ENCODE data around the gene SH3RF2.
"Not testable (repeated sequence)": the region's sequence is repeated elsewhere in the genome, so short reads cannot be mapped to it uniquely, and the experiment has no call there.

The SH3RF2 gene

GRCh38 chr5:146103594-146103993 lies 167.2 kb downstream of the SH3RF2 start:
- H3K9me3 ChIP-seq, result no peaks in the 10 kb centered on the region

GRCh38 chr5:146105477-146105876 lies 169.1 kb downstream of the SH3RF2 start, which contains the start of gene PLAC8L1:
TSS of gene PLAC8L1 (minus strand) at chr5:146105577. CDS start at chr5:146104311, 1,266 bp downstream.
- no peaks in the 10 kb centered on the region for H3K4me1 ChIP-seq (ENCODE audit: control insufficient read depth in 1 of 2, insufficient read depth in 1 of 2, low read depth in 1 of 2, low read length in 1 of 2)
- H3K27me3 ChIP-seq, result no peaks in the 10 kb centered on the region
- H3K36me3 ChIP-seq, result no peaks in the 10 kb centered on the region
- TF ChIP-seq, protein P1, sequence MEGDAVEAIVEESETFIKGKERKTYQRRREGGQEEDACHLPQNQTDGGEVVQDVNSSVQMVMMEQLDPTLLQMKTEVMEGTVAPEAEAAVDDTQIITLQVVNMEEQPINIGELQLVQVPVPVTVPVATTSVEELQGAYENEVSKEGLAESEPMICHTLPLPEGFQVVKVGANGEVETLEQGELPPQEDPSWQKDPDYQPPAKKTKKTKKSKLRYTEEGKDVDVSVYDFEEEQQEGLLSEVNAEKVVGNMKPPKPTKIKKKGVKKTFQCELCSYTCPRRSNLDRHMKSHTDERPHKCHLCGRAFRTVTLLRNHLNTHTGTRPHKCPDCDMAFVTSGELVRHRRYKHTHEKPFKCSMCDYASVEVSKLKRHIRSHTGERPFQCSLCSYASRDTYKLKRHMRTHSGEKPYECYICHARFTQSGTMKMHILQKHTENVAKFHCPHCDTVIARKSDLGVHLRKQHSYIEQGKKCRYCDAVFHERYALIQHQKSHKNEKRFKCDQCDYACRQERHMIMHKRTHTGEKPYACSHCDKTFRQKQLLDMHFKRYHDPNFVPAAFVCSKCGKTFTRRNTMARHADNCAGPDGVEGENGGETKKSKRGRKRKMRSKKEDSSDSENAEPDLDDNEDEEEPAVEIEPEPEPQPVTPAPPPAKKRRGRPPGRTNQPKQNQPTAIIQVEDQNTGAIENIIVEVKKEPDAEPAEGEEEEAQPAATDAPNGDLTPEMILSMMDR (IDR thresholded peaks at IDR 0.05), result no peak
- H3K9me3 ChIP-seq, result no peaks in the 10 kb centered on the region
- H3K4me3 ChIP-seq (ENCODE audit: low read depth in 1 of 2, low read length in 1 of 2), result no peak within 1 kb of the TSS
- H3K27ac ChIP-seq, result no peak within 1 kb of the TSS

More at GRCh38 chr5:146103594-146103993, 167.2 kb downstream of the SH3RF2 start:
- Histone ChIP-seq H3K36me3 (no peaks in the 10 kb centered on the region), H3K27me3 (no peaks in the 10 kb centered on the region), H3K4me3 (ENCODE audit: low read depth in 1 of 2, low read length in 1 of 2) (no peak overlapping the region), H3K27ac (no peak overlapping the region), H3K4me1 (ENCODE audit: control insufficient read depth in 1 of 2, insufficient read depth in 1 of 2, low read depth in 1 of 2, low read length in 1 of 2) (no peaks in the 10 kb centered on the region)
- TF ChIP-seq, protein P1 (IDR thresholded peaks at IDR 0.05), result no peak

DNA sequence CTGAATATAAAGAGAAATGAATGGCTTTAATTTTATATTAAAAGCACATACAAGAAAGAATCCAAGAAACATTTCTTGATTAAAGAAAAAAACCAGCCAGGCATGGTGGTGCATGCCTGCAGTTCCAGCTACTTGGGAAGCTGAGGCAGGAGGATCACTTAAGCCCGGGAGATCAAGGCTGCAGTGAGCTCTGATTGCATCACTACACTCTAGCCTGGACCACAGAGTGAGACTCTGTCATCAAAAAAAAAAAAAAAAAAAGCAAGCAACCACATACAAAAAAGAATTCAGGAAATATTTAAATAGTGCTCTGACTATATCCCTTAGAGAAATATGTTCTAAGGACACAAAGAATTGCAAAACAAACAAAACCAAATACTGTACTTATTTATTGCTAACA lies 171.5 kb downstream of the SH3RF2 start:
- no peaks in the 10 kb centered on the region for H3K27me3 ChIP-seq
- peaks cover 5% of the 10 kb centered on the region for H3K36me3 ChIP-seq
- H3K27ac ChIP-seq, result no peak overlapping the region
- no peak overlapping the region for H3K4me3 ChIP-seq (ENCODE audit: low read depth in 1 of 2, low read length in 1 of 2)
- H3K4me1 ChIP-seq (ENCODE audit: control insufficient read depth in 1 of 2, insufficient read depth in 1 of 2, low read depth in 1 of 2, low read length in 1 of 2), result no peaks in the 10 kb centered on the region
- TF ChIP-seq, protein P1 (IDR thresholded peaks at IDR 0.05), result no peak
- no peaks in the 10 kb centered on the region for H3K9me3 ChIP-seq

DNA sequence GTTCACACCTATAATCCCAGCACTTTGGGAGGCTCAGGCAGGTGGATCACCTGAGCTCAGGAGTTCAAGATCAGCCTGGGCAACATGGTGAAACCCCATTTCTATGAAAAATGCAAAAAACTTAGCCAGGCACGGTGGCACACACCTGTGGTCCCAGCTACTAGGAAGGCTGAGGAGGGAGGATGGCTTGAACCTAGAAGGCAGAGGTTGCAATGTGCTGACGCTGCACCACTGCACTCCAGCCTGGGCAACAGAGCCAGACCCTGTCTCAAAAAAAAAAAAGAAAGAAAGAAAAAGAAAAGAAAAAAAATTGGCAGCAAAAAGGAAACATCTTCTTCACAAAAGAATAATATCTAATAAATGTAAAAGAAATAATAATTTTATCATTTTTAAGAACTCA lies 172.5 kb downstream of the SH3RF2 start:
- not testable (repeated sequence) for H3K27me3 ChIP-seq; H3K4me1 ChIP-seq (ENCODE audit: control insufficient read depth in 1 of 2, insufficient read depth in 1 of 2, low read depth in 1 of 2, low read length in 1 of 2); H3K9me3 ChIP-seq; H3K4me3 ChIP-seq (ENCODE audit: low read depth in 1 of 2, low read length in 1 of 2); H3K27ac ChIP-seq
- H3K36me3 ChIP-seq, result peaks cover 11% of the 10 kb centered on the region

- Histone ChIP-seq H3K9me3 (no peaks in the 10 kb centered on the region), H3K27ac (no peak overlapping the region), H3K4me1 (ENCODE audit: control insufficient read depth in 1 of 2, insufficient read depth in 1 of 2, low read depth in 1 of 2, low read length in 1 of 2) (no peaks in the 10 kb centered on the region), H3K36me3 (peaks cover 14% of the 10 kb centered on the region), H3K27me3 (no peaks in the 10 kb centered on the region), H3K4me3 (ENCODE audit: low read depth in 1 of 2, low read length in 1 of 2) (no peak overlapping the region)
- TF ChIP-seq, protein P1 (IDR thresholded peaks at IDR 0.05), result no peak
Measured at GRCh38 chr5:146109379-146109778, 173.0 kb downstream of the SH3RF2 start.

GRCh38 chr5:146111409-146111808 lies 175.0 kb downstream of the SH3RF2 start:
- TF ChIP-seq, protein P1 (IDR thresholded peaks at IDR 0.05), result no peak
- H3K4me1 ChIP-seq (ENCODE audit: control insufficient read depth in 1 of 2, insufficient read depth in 1 of 2, low read depth in 1 of 2, low read length in 1 of 2), result no peaks in the 10 kb centered on the region
- H3K27me3 ChIP-seq, result no peaks in the 10 kb centered on the region
- H3K9me3 ChIP-seq, result no peaks in the 10 kb centered on the region
- no peak overlapping the region for H3K4me3 ChIP-seq (ENCODE audit: low read depth in 1 of 2, low read length in 1 of 2)
- peaks cover 14% of the 10 kb centered on the region for H3K36me3 ChIP-seq
- H3K27ac ChIP-seq, result no peak overlapping the region
